Measurements from ENCODE around the gene BZW1.

GRCh38 chr2:200847939-200848338, 36.2 kb downstream of the BZW1 start:
- no peak for TF ChIP-seq EZH2 (IDR thresholded peaks at IDR 0.05)
- TF ChIP-seq POLR2AphosphoS5 (IDR thresholded peaks at IDR 0.05; ENCODE audit: borderline replicate concordance, low read depth, low read length), result no peak

Measured in SK-N-MC (cell line).